Mesenchymal stem cell (in vitro differentiated cells and primary cell): Measurements from ENCODE around the gene YBX3.

Experiments
- DNase-seq: peaks from one replicate; pipeline ENCODE4 v3.0.0-alpha.2; 2013
- H2AFZ ChIP-seq: one replicate; pipeline ENCODE4 v1.6.1; 2013; ENCODE audit warnings: low read depth, mild to moderate bottlenecking, control low read depth, inconsistent platforms, low read length, moderate library complexity
- H2AK5ac ChIP-seq: 2 replicates; pipeline ENCODE4 v1.6.1; 2013; ENCODE audit warnings: low read length, moderate library complexity, mild to moderate bottlenecking, inconsistent platforms; ENCODE audit not compliant: severe bottlenecking
- H2BK120ac ChIP-seq: one replicate; pipeline ENCODE4 v1.6.1; 2013; ENCODE audit warnings: low read depth, mild to moderate bottlenecking, inconsistent platforms, low read length, moderate library complexity
- H2BK12ac ChIP-seq, 2 experiments: one replicate each; pipeline ENCODE4 v1.6.1; 2013; ENCODE audit warnings: inconsistent platforms in 2 of 2, low read length in 2 of 2, mild to moderate bottlenecking in 2 of 2, moderate library complexity in 2 of 2, control low read depth in 1 of 2
- H2BK15ac ChIP-seq: one replicate; pipeline ENCODE4 v1.6.1; 2013; ENCODE audit warnings: mild to moderate bottlenecking, low read depth, inconsistent platforms; ENCODE audit not compliant: poor library complexity, severe bottlenecking
- H2BK5ac ChIP-seq: 2 replicates; pipeline ENCODE4 v1.6.1; 2013; ENCODE audit warnings: low read depth, mild to moderate bottlenecking, low read length, control low read depth, inconsistent platforms; ENCODE audit not compliant: poor library complexity, severe bottlenecking
- H3K14ac ChIP-seq, 2 experiments: one replicate each; pipeline ENCODE4 v1.6.1; 2013; ENCODE audit warnings: inconsistent platforms in 2 of 2, low read length in 2 of 2, control low read depth in 1 of 2, mild to moderate bottlenecking in 1 of 2, moderate library complexity in 1 of 2
- H3K18ac ChIP-seq, 2 experiments: one replicate each; pipeline ENCODE4 v1.6.1; 2013; ENCODE audit warnings: inconsistent platforms in 2 of 2, low read length in 2 of 2, control low read depth in 1 of 2, low read depth in 1 of 2, mild to moderate bottlenecking in 1 of 2
- H3K23ac ChIP-seq, 2 experiments: one replicate each; pipeline ENCODE4 v1.6.1; 2013; ENCODE audit warnings: inconsistent platforms in 2 of 2, low read length in 2 of 2, mild to moderate bottlenecking in 2 of 2, moderate library complexity in 2 of 2, control low read depth in 1 of 2
- H3K27ac ChIP-seq: 2 replicates; pipeline ENCODE4 v1.5.1; 2013; ENCODE audit warnings: mild to moderate bottlenecking, moderate library complexity, low read length, control low read depth, inconsistent platforms; ENCODE audit not compliant: poor library complexity, severe bottlenecking
- H3K27me3 ChIP-seq, 2 experiments: 2 replicates each; pipeline versions ENCODE4 v1.6.1 to v1.7.0; 2013; ENCODE audit warnings: low read length in 2 of 2, mild to moderate bottlenecking in 2 of 2, moderate library complexity in 2 of 2, control low read depth in 1 of 2, inconsistent platforms in 1 of 2; ENCODE audit not compliant: control insufficient read depth in 1 of 2, insufficient read depth in 1 of 2
- H3K36me3 ChIP-seq, 2 experiments: 2 replicates each; pipeline versions ENCODE4 v1.6.1 to v1.7.0; 2013; ENCODE audit warnings: low read length in 2 of 2, control low read depth in 1 of 2, inconsistent platforms in 1 of 2, low read depth in 1 of 2, mild to moderate bottlenecking in 1 of 2; ENCODE audit not compliant: insufficient read depth in 2 of 2, control insufficient read depth in 1 of 2
- H3K4ac ChIP-seq, 2 experiments: one replicate each; pipeline ENCODE4 v1.6.1; 2013; ENCODE audit warnings: inconsistent platforms in 2 of 2, low read length in 2 of 2, mild to moderate bottlenecking in 2 of 2, moderate library complexity in 2 of 2, control low read depth in 1 of 2, low read depth in 1 of 2
- H3K4me1 ChIP-seq: 2 replicates; pipeline ENCODE4 v1.6.1; 2013; ENCODE audit warnings: low read depth, low read length, control low read depth; ENCODE audit not compliant: control insufficient read depth, insufficient read depth
- H3K4me2 ChIP-seq: 2 replicates; pipeline ENCODE4 v1.6.1; 2013; ENCODE audit warnings: low read length, mild to moderate bottlenecking, inconsistent platforms; ENCODE audit not compliant: poor library complexity, severe bottlenecking
- H3K4me3 ChIP-seq, 2 experiments: 2 replicates each; pipeline versions ENCODE4 v1.5.1 to v1.7.0; 2013; ENCODE audit warnings: low read length in 2 of 2, mild to moderate bottlenecking in 2 of 2, control low read depth in 1 of 2, low read depth in 1 of 2; ENCODE audit not compliant: insufficient read depth in 1 of 2
- H3K79me1 ChIP-seq: replicated peaks from 2 replicates; pipeline ENCODE4 v1.6.1; 2013; ENCODE audit warnings: mild to moderate bottlenecking, control low read depth, low read length, inconsistent platforms; ENCODE audit not compliant: poor library complexity, severe bottlenecking
- H3K9ac ChIP-seq: 2 replicates; pipeline ENCODE4 v1.7.0; 2013; ENCODE audit warnings: mild to moderate bottlenecking, low read length, moderate library complexity
- H3K9me3 ChIP-seq: 2 replicates; pipeline ENCODE4 v1.7.0; 2013; ENCODE audit warnings: mild to moderate bottlenecking, low read length; ENCODE audit not compliant: control insufficient read depth
- H4K8ac ChIP-seq: one replicate; pipeline ENCODE4 v1.6.1; 2013; ENCODE audit warnings: inconsistent platforms, mild to moderate bottlenecking, low read length, moderate library complexity
- H4K91ac ChIP-seq: one replicate; pipeline ENCODE4 v1.6.1; 2013; ENCODE audit warnings: mild to moderate bottlenecking, low read length, inconsistent platforms
- WGBS: methylation state at CpG from one replicate; pipeline ENCODE4 v1.1.7; 2013; ENCODE audit warnings: mixed read lengths; 5-methylcytosine and 5-hydroxymethylcytosine counted together

Gene YBX3

GRCh38 chr12:10705655-10706054 lies 17.5 kb downstream of the YBX3 start:
- no peak overlapping the region for H3K4ac ChIP-seq
- H3K27ac ChIP-seq: no peak overlapping the region
- H3K27me3 ChIP-seq: no peaks in the 10 kb centered on the region
- H2BK15ac ChIP-seq: no peak overlapping the region
- H3K14ac ChIP-seq: no peak overlapping the region
- no peak overlapping the region for H2BK12ac ChIP-seq
- no peak overlapping the region for H2BK120ac ChIP-seq
- no peaks in the 10 kb centered on the region for H3K4me1 ChIP-seq
- no peaks in the 10 kb centered on the region for H3K9me3 ChIP-seq
- no CpG with 5 or more reads among the region's 2 CpGs for WGBS
- H4K91ac ChIP-seq: no peak overlapping the region
- no peak overlapping the region for H4K8ac ChIP-seq
- peaks cover 23% of the 10 kb centered on the region for H3K79me1 ChIP-seq
- H3K9ac ChIP-seq: no peak overlapping the region
- no peak for DNase-seq
- no peak overlapping the region for H2AK5ac ChIP-seq
- no peak overlapping the region for H3K18ac ChIP-seq
- H2BK5ac ChIP-seq: no peak overlapping the region
- no peak overlapping the region for H3K4me3 ChIP-seq
- H3K23ac ChIP-seq: no peak overlapping the region
- no peak overlapping the region for H2AFZ ChIP-seq
- peaks cover 17 to 95% of the 10 kb centered on the region in 2 experiments for H3K36me3 ChIP-seq
- no peak overlapping the region for H3K4me2 ChIP-seq

- WGBS: 96% methylated on average over 13 of the region's 14 CpGs
Measured at GRCh38 chr12:10701843-10702242, 21.3 kb downstream of the YBX3 start.

GRCh38 chr12:10701131-10701681 lies 21.9 kb downstream of the YBX3 start:
- no peak overlapping the region for H3K4ac ChIP-seq
- no peak overlapping the region for H3K4me2 ChIP-seq
- H3K4me3 ChIP-seq: peak overlapping the region in 1 of 2 experiments; percentile 64
- H3K18ac ChIP-seq: no peak overlapping the region
- no peak overlapping the region for H3K27ac ChIP-seq
- H3K27me3 ChIP-seq: no peaks in the 10 kb centered on the region
- no peaks in the 10 kb centered on the region for H3K4me1 ChIP-seq
- no peak overlapping the region for H3K14ac ChIP-seq
- DNase-seq: no peak
- H3K9me3 ChIP-seq: no peaks in the 10 kb centered on the region
- no peak overlapping the region for H2BK120ac ChIP-seq
- H2BK5ac ChIP-seq: no peak overlapping the region
- H3K23ac ChIP-seq: no peak overlapping the region
- H3K79me1 ChIP-seq: peaks cover 9% of the 10 kb centered on the region
- no peak overlapping the region for H4K91ac ChIP-seq
- WGBS: 93% methylated on average over 3 of the region's 3 CpGs
- peaks cover 12 to 98% of the 10 kb centered on the region in 2 experiments for H3K36me3 ChIP-seq
- H2BK15ac ChIP-seq: no peak overlapping the region
- no peak overlapping the region for H2BK12ac ChIP-seq
- no peak overlapping the region for H2AFZ ChIP-seq
- no peak overlapping the region for H4K8ac ChIP-seq
- no peak overlapping the region for H2AK5ac ChIP-seq
- H3K9ac ChIP-seq: peak overlapping the region; percentile 82

More at GRCh38 chr12:10701843-10702242, 21.3 kb downstream of the YBX3 start:
- H3K4ac ChIP-seq: no peak overlapping the region
- H3K4me3 ChIP-seq: peak overlapping the region in 1 of 2 experiments; percentile 64
- no peaks in the 10 kb centered on the region for H3K27me3 ChIP-seq
- H3K27ac ChIP-seq: no peak overlapping the region
- peaks cover 12 to 96% of the 10 kb centered on the region in 2 experiments for H3K36me3 ChIP-seq
- no peak overlapping the region for H3K18ac ChIP-seq
- no peak overlapping the region for H4K8ac ChIP-seq
- H2BK120ac ChIP-seq: no peak overlapping the region
- H2AFZ ChIP-seq: no peak overlapping the region
- peaks cover 9% of the 10 kb centered on the region for H3K79me1 ChIP-seq
- no peak overlapping the region for H3K23ac ChIP-seq
- no peak overlapping the region for H2BK5ac ChIP-seq
- no peaks in the 10 kb centered on the region for H3K9me3 ChIP-seq
- no peak overlapping the region for H2AK5ac ChIP-seq
- no peak overlapping the region for H4K91ac ChIP-seq
- H3K4me2 ChIP-seq: no peak overlapping the region
- no peak overlapping the region for H2BK15ac ChIP-seq
- no peak overlapping the region for H3K14ac ChIP-seq
- H2BK12ac ChIP-seq: no peak overlapping the region
- DNase-seq: no peak
- peak overlapping the region; percentile 82 for H3K9ac ChIP-seq
- no peaks in the 10 kb centered on the region for H3K4me1 ChIP-seq

- Histone ChIP-seq H4K91ac (no peak overlapping the region), H3K9me3 (no peaks in the 10 kb centered on the region), H3K18ac (no peak overlapping the region), H3K79me1 (peaks cover 8% of the 10 kb centered on the region), H2AK5ac (no peak overlapping the region), H3K27me3 (no peaks in the 10 kb centered on the region), H2BK12ac (no peak overlapping the region), H2AFZ (no peak overlapping the region), H3K27ac (no peak overlapping the region), H2BK120ac (no peak overlapping the region), H3K23ac (no peak overlapping the region), H3K4me1 (no peaks in the 10 kb centered on the region), H3K36me3 (peaks cover 16 to 98% of the 10 kb centered on the region in 2 experiments), H3K9ac (peak overlapping the region; percentile 82), H3K4me3 (no peak overlapping the region), H3K14ac (no peak overlapping the region), H3K4ac (no peak overlapping the region), H4K8ac (no peak overlapping the region), H3K4me2 (no peak overlapping the region), H2BK5ac (no peak overlapping the region), H2BK15ac (no peak overlapping the region)
- DNase-seq: no peak
- no CpG with 5 or more reads among the region's 3 CpGs for WGBS
Measured at GRCh38 chr12:10700581-10700980, 22.5 kb downstream of the YBX3 start.
